IMR-90 (cell line): ENCODE data around the gene IP6K3. TPM values are rescaled to one million over a fixed set of nuclear protein-coding genes. Genes with fewer than 3 reads are reported as not detected.

ENCODE experiments used
- ATAC-seq: fragments of 200-7000 bp; cut with Tn5 transposase; 2 replicates; pipeline ENCODE4 v1.9.1; 2020; ENCODE audit warnings: low read depth, mild to moderate bottlenecking, moderate library complexity
- BruUV-seq: library from RNA; stranded (reverse); fragments of 400-500 nt; replicated peaks from 2 replicates; lab custom pipeline; 2021; lab: Mats Ljungman, UMichigan
- CTCF ChIA-PET: fragments of 300-600 bp; formaldehyde crosslinking; extraction: SDS; loops from one replicate; lab custom pipeline; 2021; ENCODE audit warnings: antibody characterized with exemption; lab: Yijun Ruan, JAX
- POLR2A ChIA-PET: fragments of 300-600 bp; sonication (Branson Sonifier 250); formaldehyde crosslinking; loops from one replicate; lab custom pipeline; 2022; ENCODE audit warnings: antibody characterized with exemption; ENCODE audit not compliant: unreplicated experiment; lab: Charles Lee
- DNase-seq: peaks from one replicate; pipeline ENCODE4 v3.0.0; 2013
- H2AFZ ChIP-seq: replicated peaks from 2 replicates; pipeline ENCODE3; 2013; ENCODE audit warnings: low read length, mild to moderate bottlenecking; ENCODE audit not compliant: poor library complexity
- H2AK5ac ChIP-seq: 2 replicates; pipeline ENCODE4 v1.6.1; 2013; ENCODE audit warnings: low read depth, low read length, inconsistent platforms
- H2AK9ac ChIP-seq: replicated peaks from 2 replicates; pipeline ENCODE3; 2013; ENCODE audit warnings: mild to moderate bottlenecking, low read depth, low read length, moderate library complexity; ENCODE audit not compliant: poor library complexity
- H2BK120ac ChIP-seq: 2 replicates; pipeline ENCODE4 v1.6.1; 2013; ENCODE audit warnings: low read depth, low read length, inconsistent platforms
- H2BK15ac ChIP-seq: 3 replicates; pipeline ENCODE4 v1.6.1; 2013; ENCODE audit warnings: low read depth, low read length, inconsistent platforms
- H2BK20ac ChIP-seq: 2 replicates; pipeline ENCODE4 v1.6.1; 2013; ENCODE audit warnings: low read depth, mild to moderate bottlenecking, inconsistent platforms, low read length, moderate library complexity
- H2BK5ac ChIP-seq: 2 replicates; pipeline ENCODE4 v1.6.1; 2013; ENCODE audit warnings: mild to moderate bottlenecking, low read depth, low read length, inconsistent platforms; ENCODE audit not compliant: poor library complexity, severe bottlenecking
- H3K14ac ChIP-seq: replicated peaks from 2 replicates; pipeline ENCODE4 v1.6.1; 2013; ENCODE audit warnings: low read depth, low read length, inconsistent platforms
- H3K18ac ChIP-seq: 2 replicates; pipeline ENCODE4 v1.6.1; 2013; ENCODE audit warnings: low read depth, low read length, control low read depth
- H3K23ac ChIP-seq: 2 replicates; pipeline ENCODE4 v1.6.1; 2013; ENCODE audit warnings: low read depth, low read length, inconsistent platforms
- H3K27ac ChIP-seq: 2 replicates; pipeline ENCODE4 v1.5.1; 2013; ENCODE audit warnings: mild to moderate bottlenecking, control low read depth, low read length; ENCODE audit not compliant: insufficient read depth
- H3K27me3 ChIP-seq: 2 replicates; pipeline ENCODE4 v1.6.1; 2013; ENCODE audit warnings: low read length; ENCODE audit not compliant: control insufficient read depth, insufficient read depth
- H3K36me3 ChIP-seq: 2 replicates; pipeline ENCODE4 v1.6.1; 2013; ENCODE audit warnings: low read length, mixed read lengths; ENCODE audit not compliant: control insufficient read depth, insufficient read depth
- H3K4ac ChIP-seq: 2 replicates; pipeline ENCODE4 v1.6.1; 2013; ENCODE audit warnings: low read depth, low read length, inconsistent platforms
- H3K4me1 ChIP-seq: 2 replicates; pipeline ENCODE4 v1.6.1; 2013; ENCODE audit warnings: low read length, mixed read lengths; ENCODE audit not compliant: control insufficient read depth, insufficient read depth
- H3K4me2 ChIP-seq: 2 replicates; pipeline ENCODE4 v1.6.1; 2013; ENCODE audit warnings: low read depth, mild to moderate bottlenecking, control low read depth, low read length, moderate library complexity
- H3K4me3 ChIP-seq: 2 replicates; pipeline ENCODE4 v1.5.1; 2013; ENCODE audit warnings: low read depth, mild to moderate bottlenecking, control low read depth, low read length, moderate library complexity; ENCODE audit not compliant: insufficient read depth
- H3K56ac ChIP-seq: 2 replicates; pipeline ENCODE4 v1.6.1; 2013; ENCODE audit warnings: low read length, inconsistent platforms; ENCODE audit not compliant: insufficient read depth; ENCODE audit errors: extremely low read depth
- H3K79me1 ChIP-seq, 2 experiments: 2 replicates each; pipeline ENCODE4 v1.6.1; 2013; ENCODE audit warnings: low read length in 2 of 2, inconsistent platforms in 1 of 2, low read depth in 1 of 2
- H3K9ac ChIP-seq: 2 replicates; pipeline ENCODE4 v1.6.1; 2013; ENCODE audit warnings: low read depth, low read length, control low read depth
- H3K9me1 ChIP-seq: 2 replicates; pipeline ENCODE4 v1.6.1; 2013; ENCODE audit warnings: low read length, inconsistent platforms; ENCODE audit not compliant: insufficient read depth
- H3K9me3 ChIP-seq: 2 replicates; pipeline ENCODE4 v1.6.1; 2013; ENCODE audit warnings: low read length; ENCODE audit not compliant: control insufficient read depth, insufficient read depth
- H4K20me1 ChIP-seq: 2 replicates; pipeline ENCODE4 v1.6.1; 2013; ENCODE audit warnings: low read length, inconsistent platforms; ENCODE audit not compliant: insufficient read depth
- H4K5ac ChIP-seq: 2 replicates; pipeline ENCODE4 v1.6.1; 2013; ENCODE audit warnings: mild to moderate bottlenecking, low read depth, low read length, control low read depth
- H4K8ac ChIP-seq, 2 experiments: 2 replicates each; pipeline ENCODE4 v1.6.1; 2013; ENCODE audit warnings: low read depth in 2 of 2, low read length in 2 of 2, control low read depth in 1 of 2, inconsistent platforms in 1 of 2
- H4K91ac ChIP-seq: 2 replicates; pipeline ENCODE4 v1.6.1; 2013; ENCODE audit warnings: low read depth, low read length, inconsistent platforms; ENCODE audit not compliant: insufficient read depth
- BHLHE40 ChIP-seq: fragments of 150-350 bp; IDR thresholded peaks from 2 replicates; pipeline ENCODE4 v1.6.1; 2016; ENCODE audit warnings: mild to moderate bottlenecking, low read depth, low read length
- CEBPB ChIP-seq: IDR thresholded peaks from 2 replicates; pipeline ENCODE4 v1.6.1; 2012; ENCODE audit warnings: low read depth, low read length, improper control_type of control experiment
- CHD1 ChIP-seq: IDR thresholded peaks from 2 replicates; pipeline ENCODE4 v1.6.1; 2012; ENCODE audit warnings: low read depth, low read length, improper control_type of control experiment
- FOS ChIP-seq: fragments of 150-350 bp; IDR thresholded peaks from 2 replicates; pipeline ENCODE4 v1.6.1; 2016; ENCODE audit warnings: low read depth, low read length
- MAFK ChIP-seq: IDR thresholded peaks from 2 replicates; pipeline ENCODE4 v1.6.1; 2012; ENCODE audit warnings: low read depth, low read length, improper control_type of control experiment
- MAZ ChIP-seq: IDR thresholded peaks from 2 replicates; pipeline ENCODE4 v1.6.1; 2012; ENCODE audit warnings: low read depth, mild to moderate bottlenecking, low read length, improper control_type of control experiment, moderate library complexity, borderline replicate concordance
- MXI1 ChIP-seq: IDR thresholded peaks from 2 replicates; pipeline ENCODE4 v1.6.1; 2012; ENCODE audit warnings: low read depth, mild to moderate bottlenecking, low read length, moderate library complexity, borderline replicate concordance
- NFE2L2 ChIP-seq: fragments of 150-350 bp; IDR thresholded peaks from 2 replicates; pipeline ENCODE4 v1.6.1; 2016; ENCODE audit warnings: low read depth, mild to moderate bottlenecking, low read length
- POLR2A ChIP-seq: IDR thresholded peaks from 2 replicates; pipeline ENCODE4 v1.6.1; 2012; ENCODE audit warnings: mild to moderate bottlenecking, low read depth, low read length
- RAD21 ChIP-seq: IDR thresholded peaks from 2 replicates; pipeline ENCODE4 v1.6.1; 2012; ENCODE audit warnings: low read length, improper control_type of control experiment
- RCOR1 ChIP-seq: IDR thresholded peaks from 2 replicates; pipeline ENCODE4 v1.6.1; 2012; ENCODE audit warnings: mild to moderate bottlenecking, low read length, improper control_type of control experiment; ENCODE audit not compliant: insufficient replicate concordance
- RFX5 ChIP-seq: IDR thresholded peaks from 2 replicates; pipeline ENCODE4 v1.8.0; 2012; ENCODE audit warnings: low read depth, mild to moderate bottlenecking, low read length, moderate library complexity
- SMC3 ChIP-seq: fragments of 150-350 bp; IDR thresholded peaks from 2 replicates; pipeline ENCODE4 v1.6.1; 2016; ENCODE audit warnings: low read depth, mild to moderate bottlenecking, antibody characterized with exemption, low read length, moderate library complexity
- WGBS, 2 experiments: methylation state at CpG; one replicate each; pipeline versions ENCODE4 v1.1.5 to v1.1.7; 2013; ENCODE audit warnings: missing lambda C conversion rate in 2 of 2; ENCODE audit not compliant: insufficient read length in 1 of 2; ENCODE audit errors: extremely low coverage in 2 of 2; 5-methylcytosine and 5-hydroxymethylcytosine counted together
- dilution Hi-C: fragments of 300-500 bp; cut with HindIII; formaldehyde crosslinking; loops from one replicate; pipeline ENCODE4 v1.14.3; 2018; ENCODE audit warnings: low sequenced_read_pairs; ENCODE audit not compliant: unreplicated experiment
- in situ Hi-C: fragments of 300-500 bp; cut with MboI; formaldehyde crosslinking; loops from 3 replicates; pipeline ENCODE4 v1.14.3; 2019; ENCODE audit warnings: low sequenced_read_pairs, inconsistent platforms, mixed read lengths
- intact Hi-C: fragments of 100-400 bp; cut with micrococcal nuclease; formaldehyde crosslinking; loops from 2 replicates; pipeline ENCODE4 v1.10.0; 2022
- polyA plus RNA-seq, 3 experiments: library from polyadenylated mRNA; depleted of rRNA; stranded (reverse); fragments of >200 nt; gene quantifications; 2 replicates each; pipeline ENCODE4 v1.2.3, GENCODE V29; 2012; ENCODE audit warnings: low replicate concordance in 1 of 3
- total RNA-seq: library from RNA; depleted of rRNA; stranded (reverse); fragments of >200 nt; gene quantifications from 2 replicates; pipeline ENCODE4 v1.2.3, GENCODE V29; 2012
- TF ChIP-seq, protein P1 (sequence below): fragments of 150-350 bp; IDR thresholded peaks from 2 replicates; pipeline ENCODE4 v1.6.1; 2016; ENCODE audit warnings: low read depth, mild to moderate bottlenecking, low read length, moderate library complexity, borderline replicate concordance
- TF ChIP-seq, protein P2 (sequence below): fragments of 150-350 bp; IDR thresholded peaks from 2 replicates; pipeline ENCODE4 v1.6.1; 2017; ENCODE audit warnings: mild to moderate bottlenecking, antibody characterized with exemption, low read length, low read depth
- TF ChIP-seq, protein P3 (sequence below): conservative IDR thresholded peaks from 2 replicates; pipeline ENCODE4 v1.5.1; 2012; ENCODE audit warnings: mild to moderate bottlenecking, low read depth, low read length, improper control_type of control experiment

Gene IP6K3
- total and polyA plus RNA-seq, 2 of the 4 experiments (the other 2 are of a cell fraction), result 0.18 to 0.51 TPM

DNA sequence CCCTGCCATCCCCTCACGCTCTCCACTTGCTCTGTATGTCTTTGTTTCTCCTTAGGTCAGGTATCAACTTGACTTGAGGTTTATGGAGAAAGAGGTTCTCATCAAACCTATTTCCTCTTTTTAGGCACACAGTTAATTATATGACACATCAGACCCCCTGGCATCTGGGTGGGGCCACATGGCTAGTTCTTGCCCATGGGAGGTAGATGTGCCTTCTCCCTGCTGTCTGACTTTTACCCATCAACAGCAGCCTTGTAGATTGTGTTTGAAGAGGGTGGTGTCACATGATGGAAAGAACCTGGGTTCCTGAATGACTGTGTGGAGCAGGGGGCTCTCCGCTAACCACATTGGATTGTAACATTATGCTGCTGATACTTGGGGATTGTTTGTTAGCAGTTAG is 28.0 kb downstream of the IP6K3 start:
- H3K4ac ChIP-seq, result no peak overlapping the region
- H2AK9ac ChIP-seq, result no peak overlapping the region
- H3K56ac ChIP-seq, result no peak overlapping the region
- H3K23ac ChIP-seq, result no peak overlapping the region
- TF ChIP-seq MAZ (no peak), SMC3 (no peak), RAD21 (no peak), CEBPB (no peak), MAFK (no peak), POLR2A (no peak), CHD1 (no peak), MXI1 (no peak), RCOR1 (no peak), BHLHE40 (no peak), NFE2L2 (no peak), RFX5 (no peak), FOS (no peak)
- TF ChIP-seq, protein P1, sequence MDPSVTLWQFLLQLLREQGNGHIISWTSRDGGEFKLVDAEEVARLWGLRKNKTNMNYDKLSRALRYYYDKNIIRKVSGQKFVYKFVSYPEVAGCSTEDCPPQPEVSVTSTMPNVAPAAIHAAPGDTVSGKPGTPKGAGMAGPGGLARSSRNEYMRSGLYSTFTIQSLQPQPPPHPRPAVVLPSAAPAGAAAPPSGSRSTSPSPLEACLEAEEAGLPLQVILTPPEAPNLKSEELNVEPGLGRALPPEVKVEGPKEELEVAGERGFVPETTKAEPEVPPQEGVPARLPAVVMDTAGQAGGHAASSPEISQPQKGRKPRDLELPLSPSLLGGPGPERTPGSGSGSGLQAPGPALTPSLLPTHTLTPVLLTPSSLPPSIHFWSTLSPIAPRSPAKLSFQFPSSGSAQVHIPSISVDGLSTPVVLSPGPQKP, result no peak
- TF ChIP-seq, protein P2, sequence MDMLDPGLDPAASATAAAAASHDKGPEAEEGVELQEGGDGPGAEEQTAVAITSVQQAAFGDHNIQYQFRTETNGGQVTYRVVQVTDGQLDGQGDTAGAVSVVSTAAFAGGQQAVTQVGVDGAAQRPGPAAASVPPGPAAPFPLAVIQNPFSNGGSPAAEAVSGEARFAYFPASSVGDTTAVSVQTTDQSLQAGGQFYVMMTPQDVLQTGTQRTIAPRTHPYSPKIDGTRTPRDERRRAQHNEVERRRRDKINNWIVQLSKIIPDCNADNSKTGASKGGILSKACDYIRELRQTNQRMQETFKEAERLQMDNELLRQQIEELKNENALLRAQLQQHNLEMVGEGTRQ, result no peak
- TF ChIP-seq, protein P3, sequence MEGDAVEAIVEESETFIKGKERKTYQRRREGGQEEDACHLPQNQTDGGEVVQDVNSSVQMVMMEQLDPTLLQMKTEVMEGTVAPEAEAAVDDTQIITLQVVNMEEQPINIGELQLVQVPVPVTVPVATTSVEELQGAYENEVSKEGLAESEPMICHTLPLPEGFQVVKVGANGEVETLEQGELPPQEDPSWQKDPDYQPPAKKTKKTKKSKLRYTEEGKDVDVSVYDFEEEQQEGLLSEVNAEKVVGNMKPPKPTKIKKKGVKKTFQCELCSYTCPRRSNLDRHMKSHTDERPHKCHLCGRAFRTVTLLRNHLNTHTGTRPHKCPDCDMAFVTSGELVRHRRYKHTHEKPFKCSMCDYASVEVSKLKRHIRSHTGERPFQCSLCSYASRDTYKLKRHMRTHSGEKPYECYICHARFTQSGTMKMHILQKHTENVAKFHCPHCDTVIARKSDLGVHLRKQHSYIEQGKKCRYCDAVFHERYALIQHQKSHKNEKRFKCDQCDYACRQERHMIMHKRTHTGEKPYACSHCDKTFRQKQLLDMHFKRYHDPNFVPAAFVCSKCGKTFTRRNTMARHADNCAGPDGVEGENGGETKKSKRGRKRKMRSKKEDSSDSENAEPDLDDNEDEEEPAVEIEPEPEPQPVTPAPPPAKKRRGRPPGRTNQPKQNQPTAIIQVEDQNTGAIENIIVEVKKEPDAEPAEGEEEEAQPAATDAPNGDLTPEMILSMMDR, result no peak
- ATAC-seq, result no peak
- in situ Hi-C loops, result loop anchor here (10.0 kb wide), 1 partner anchor 436 kb away; no protein-coding TSS in a partner anchor
- H4K91ac ChIP-seq, result no peak overlapping the region
- CTCF ChIA-PET, result no interaction called here
- no peaks in the 10 kb centered on the region for H3K4me1 ChIP-seq
- H3K9me3 ChIP-seq, result no peaks in the 10 kb centered on the region
- H4K5ac ChIP-seq, result no peak overlapping the region
- WGBS, 2 experiments, result no CpG with 5 or more reads among the region's 2 CpGs
- no peak overlapping the region for H3K27ac ChIP-seq
- DNase-seq, result no peak
- H3K4me3 ChIP-seq, result no peak overlapping the region
- POLR2A ChIA-PET, result no interaction called here
- H3K14ac ChIP-seq, result no peak overlapping the region
- dilution Hi-C loops, result no loop called here
- no peak overlapping the region for H2BK120ac ChIP-seq
- no peak overlapping the region for H2AK5ac ChIP-seq
- H4K8ac ChIP-seq, result no peak overlapping the region
- H3K27me3 ChIP-seq, result peaks cover 55% of the 10 kb centered on the region
- H3K79me1 ChIP-seq, result no peaks in the 10 kb centered on the region
- intact Hi-C loops, result no loop called here
- H4K20me1 ChIP-seq, result no peaks in the 10 kb centered on the region
- no peak overlapping the region for H2BK20ac ChIP-seq
- no peak overlapping the region for H3K9ac ChIP-seq
- H2AFZ ChIP-seq, result no peak overlapping the region
- BruUV-seq, result no TSS peak
- no peaks in the 10 kb centered on the region for H3K9me1 ChIP-seq
- no peaks in the 10 kb centered on the region for H3K36me3 ChIP-seq
- H3K4me2 ChIP-seq, result no peak overlapping the region
- no peak overlapping the region for H2BK5ac ChIP-seq
- H3K18ac ChIP-seq, result no peak overlapping the region
- H2BK15ac ChIP-seq, result no peak overlapping the region
